T47D (cell line): ENCODE results near the gene LHFPL2.
"Not testable (repeated sequence)": the region's sequence is repeated elsewhere in the genome, so short reads cannot be mapped to it uniquely, and the experiment has no call there.

ENCODE experiments used
- DNase-seq, 2 experiments: peaks; one replicate each; pipeline versions ENCODE4 v3.0.0 to v3.0.0-alpha.2; 2011 to 2012; ENCODE audit warnings: low read depth in 1 of 2, low spot score in 1 of 2
- JUND ChIP-seq: IDR thresholded peaks from 2 replicates; pipeline ENCODE4 v1.6.1; 2012; ENCODE audit warnings: low read depth
- in situ Hi-C: cut with HindIII; loops from 2 replicates; pipeline ENCODE4 v1.10.0; 2016; ENCODE audit warnings: low sequenced_read_pairs, low pct_unique_long_range_greater_than_20kb

Gene LHFPL2

DNA sequence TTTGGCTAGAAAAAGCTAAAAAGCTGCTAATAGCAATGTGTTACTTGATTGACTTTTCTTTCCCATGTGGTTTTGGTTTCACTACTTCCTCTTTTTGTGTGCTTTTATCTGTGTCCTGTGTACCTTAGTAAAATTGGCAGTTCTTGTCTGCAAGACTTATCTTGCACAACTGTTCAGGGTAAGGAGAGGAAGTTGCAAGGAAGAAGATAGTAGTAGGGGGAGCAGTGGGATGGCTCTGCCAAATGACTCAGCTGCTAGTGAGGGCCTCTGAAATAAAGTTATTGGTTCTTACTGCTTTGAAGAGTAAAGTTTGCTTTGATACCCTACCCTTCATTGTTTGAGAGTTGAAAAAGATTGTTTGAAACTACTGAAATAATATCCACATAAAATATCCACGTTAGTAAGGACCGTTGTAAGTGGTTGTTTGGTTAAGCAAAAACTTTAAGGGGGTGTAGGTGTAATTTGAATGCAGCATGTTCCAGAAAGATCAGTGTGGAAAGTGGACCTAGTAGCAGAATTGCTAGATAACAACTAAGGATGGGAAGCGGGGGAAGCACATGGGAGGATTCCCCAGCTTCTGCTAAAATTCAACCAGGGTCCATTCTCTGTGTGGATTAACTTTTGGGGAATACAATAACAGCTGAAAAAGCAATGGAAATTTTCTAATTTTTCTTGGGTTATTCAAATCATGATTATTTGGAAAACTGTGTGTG lies 164.6 kb downstream of the LHFPL2 start:
- no peak for TF ChIP-seq JUND
- DNase-seq = no peak
- in situ Hi-C loops = no loop called here

DNA sequence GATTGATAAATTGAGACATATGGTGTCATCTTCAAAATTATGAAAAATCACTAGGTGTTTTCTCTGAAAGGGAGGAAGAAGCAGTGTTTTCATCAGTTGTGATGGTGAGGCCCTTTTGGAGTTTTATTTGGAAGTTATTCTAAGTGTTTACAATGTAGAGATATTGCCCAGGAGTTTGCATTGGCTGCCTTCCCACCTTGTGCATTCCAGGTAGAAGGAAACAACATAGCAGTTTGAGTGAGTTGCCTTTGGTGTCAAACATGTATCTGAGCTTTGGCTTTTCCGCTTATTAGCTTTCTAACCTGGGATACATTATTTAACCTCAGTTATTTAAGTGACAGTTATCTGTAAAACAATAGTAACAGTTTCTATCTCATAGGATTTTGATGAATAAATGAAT lies 165.6 kb downstream of the LHFPL2 start:
- no peak for TF ChIP-seq JUND
- in situ Hi-C loops = no loop called here
- DNase-seq = peak; percentile 28 to 49

DNA sequence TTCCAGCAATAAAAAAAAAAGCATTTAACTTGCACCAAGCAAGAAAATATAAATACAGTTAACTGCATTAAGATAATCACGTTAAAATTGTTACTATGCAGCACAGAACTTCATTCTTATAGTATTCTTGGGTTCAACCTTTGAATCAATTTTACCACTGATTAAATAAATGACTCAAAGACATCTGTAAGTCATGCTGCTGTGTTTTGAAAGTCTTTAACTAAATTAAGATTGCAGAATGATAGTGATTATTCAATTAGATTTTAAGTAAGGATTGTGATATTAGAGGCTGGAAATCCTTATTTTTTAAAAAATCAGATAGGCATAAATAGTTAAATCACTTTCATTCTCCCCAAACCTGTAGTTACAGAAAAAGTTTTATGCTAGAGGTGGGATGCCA lies 171.8 kb downstream of the LHFPL2 start:
- no peak for DNase-seq
- in situ Hi-C loops = no loop called here
- TF ChIP-seq JUND = no peak

DNA sequence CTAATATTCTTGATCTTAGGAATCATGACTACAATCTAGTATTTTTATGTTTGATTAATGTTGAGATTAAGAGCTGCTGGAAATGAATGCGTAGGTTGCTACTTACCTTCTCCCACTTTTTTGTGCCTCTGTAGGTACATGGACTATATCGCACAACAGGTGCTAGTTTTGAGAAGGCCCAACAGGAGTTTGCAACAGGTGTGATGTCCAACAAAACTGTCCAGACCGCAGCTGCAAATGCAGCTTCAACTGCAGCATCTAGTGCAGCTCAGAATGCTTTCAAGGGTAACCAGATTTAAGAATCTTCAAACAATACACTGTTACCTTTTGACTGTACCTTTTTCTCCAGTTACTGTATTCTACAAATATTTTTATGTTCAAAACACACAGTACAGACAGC lies 173.2 kb downstream of the LHFPL2 start:
- no peak for TF ChIP-seq JUND
- in situ Hi-C loops = no loop called here
- no peak for DNase-seq

DNA sequence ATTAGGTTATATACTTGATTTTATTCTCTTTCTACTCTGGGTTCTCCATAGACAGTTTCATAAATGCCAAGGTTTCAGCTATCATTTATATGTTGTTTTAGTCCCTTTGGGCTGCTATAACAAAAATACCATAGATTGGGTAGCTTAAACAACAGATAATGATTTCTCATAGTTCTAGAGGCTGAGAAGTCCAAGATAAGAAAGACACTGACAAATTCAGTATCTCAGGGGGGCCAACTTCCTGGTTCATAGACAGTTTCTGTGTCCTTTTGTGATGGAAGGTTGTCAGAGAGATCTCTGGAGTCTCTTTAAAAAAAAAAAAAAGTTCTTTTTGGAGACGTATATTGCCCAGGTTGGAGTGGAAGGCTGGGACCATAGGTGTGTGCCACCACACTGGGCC lies 174.8 kb downstream of the LHFPL2 start:
- DNase-seq = no peak
- TF ChIP-seq JUND = no peak
- in situ Hi-C loops = no loop called here

DNA sequence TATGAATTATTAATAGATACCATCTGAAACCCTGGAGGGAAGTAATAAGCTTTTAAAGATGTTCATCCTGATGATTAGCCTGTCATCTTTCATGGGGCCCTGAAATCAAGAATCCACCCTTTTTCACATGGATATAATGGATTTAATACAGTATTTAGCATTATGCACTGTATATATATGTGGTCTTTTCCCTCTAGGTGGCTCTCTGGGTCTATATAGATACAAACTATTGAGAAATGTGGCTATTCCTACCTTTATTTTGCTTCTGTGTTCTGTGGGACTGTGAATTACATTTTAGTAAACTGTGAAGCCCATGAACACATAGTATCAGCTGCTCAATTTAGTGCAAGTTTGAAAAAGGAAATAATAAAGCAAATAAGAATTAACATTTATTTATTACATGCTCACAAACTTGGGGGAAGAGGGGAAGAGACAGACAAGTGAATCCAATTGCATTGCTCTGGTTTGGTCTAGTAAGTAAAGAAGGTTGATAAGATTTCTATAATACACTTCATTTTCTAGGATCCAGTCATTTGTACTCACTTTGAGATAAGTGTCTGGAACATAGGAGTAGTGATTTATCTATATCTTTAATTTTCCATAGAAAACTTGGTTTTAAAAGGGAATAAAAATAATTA lies 176.0 kb downstream of the LHFPL2 start:
- TF ChIP-seq JUND = no peak
- DNase-seq = no peak
- in situ Hi-C loops = no loop called here

DNA sequence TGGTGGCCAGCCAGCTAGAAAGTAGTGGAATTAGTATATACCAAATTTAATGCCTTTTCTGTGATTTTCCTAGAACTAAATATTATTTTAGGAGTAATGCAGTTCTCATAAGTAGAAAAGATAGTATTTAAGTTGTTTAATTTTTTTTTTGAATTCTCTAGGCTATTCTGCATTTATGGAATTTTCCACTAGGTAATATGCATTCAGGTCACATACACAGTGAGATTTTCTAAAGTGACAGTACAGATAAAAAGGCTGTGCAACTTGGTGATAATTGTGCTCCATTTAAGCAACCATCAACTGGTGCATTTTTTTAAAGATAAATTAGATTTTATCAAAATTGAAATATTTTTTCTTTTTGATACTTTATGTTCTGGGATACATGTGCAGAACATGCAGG lies 176.7 kb downstream of the LHFPL2 start:
- TF ChIP-seq JUND = no peak
- no peak for DNase-seq
- in situ Hi-C loops = no loop called here

DNA sequence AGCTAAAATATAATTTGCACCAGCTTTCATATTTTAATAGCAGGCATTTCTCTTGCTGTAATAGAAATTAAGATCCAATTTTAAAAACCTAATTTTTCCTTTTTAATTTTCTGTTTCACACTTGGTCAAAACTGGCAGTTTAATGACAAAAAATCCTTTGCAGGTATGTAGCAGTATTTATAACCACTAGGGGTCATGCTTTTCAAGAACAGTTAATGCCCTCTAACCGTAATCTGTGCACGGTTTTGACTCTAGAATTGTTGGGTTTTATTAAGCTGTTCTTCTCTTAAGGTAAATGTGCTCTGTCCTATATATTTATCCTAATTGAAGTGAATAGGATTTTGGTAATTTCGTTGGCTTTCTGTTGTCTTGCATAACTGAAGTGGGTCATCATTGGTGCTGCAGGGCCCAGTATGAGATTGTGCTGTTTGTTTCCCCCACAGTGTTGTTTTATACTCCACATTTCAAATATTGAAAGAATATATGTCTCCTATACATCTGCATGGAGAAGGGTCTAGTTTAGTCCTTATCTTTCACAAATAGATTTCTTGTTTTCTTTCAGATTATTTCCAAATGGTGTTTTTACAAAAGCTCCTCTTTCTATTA lies 180.7 kb downstream of the LHFPL2 start:
- DNase-seq = peak; percentile 18 to 40
- in situ Hi-C loops = no loop called here
- no peak for TF ChIP-seq JUND

DNA sequence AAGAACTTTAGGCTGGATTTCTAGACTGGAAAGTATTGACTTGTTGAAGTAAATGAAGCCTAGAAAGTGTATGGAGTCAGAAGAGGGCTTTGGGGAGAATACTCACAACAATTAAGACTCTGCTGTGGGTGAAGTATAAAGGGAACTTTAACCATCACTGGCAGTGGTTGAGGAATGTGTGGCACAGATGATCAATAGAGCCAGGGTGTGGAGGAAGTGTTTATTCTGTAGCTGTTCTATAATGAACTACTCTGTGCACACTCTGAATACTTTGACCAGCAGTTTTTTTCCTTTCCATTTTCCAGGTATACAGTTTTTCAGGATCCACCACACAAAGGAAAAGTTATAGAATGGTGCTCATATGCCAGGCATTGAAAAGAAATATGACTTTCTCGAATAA lies 181.4 kb downstream of the LHFPL2 start:
- no peak for DNase-seq
- TF ChIP-seq JUND = no peak
- in situ Hi-C loops = no loop called here

DNA sequence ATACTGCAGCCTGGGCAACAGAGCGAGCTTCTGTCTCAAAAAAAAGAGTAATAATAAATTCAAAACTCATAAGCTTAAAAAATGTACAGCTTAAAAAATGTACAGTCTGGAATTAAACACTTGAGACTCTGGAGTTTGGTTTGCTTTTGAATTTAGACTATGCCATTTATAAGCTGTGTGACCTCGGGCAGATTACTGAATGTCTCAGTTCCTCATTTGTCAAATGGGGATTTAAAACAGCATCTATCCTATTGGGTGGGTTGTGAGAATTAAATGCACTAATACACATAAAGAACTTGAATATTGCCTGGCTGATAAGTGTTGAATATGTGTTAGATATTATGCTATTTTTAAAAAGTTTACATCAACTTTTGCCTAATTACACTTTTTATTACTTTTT lies 189.7 kb downstream of the LHFPL2 start:
- in situ Hi-C loops = no loop called here
- no peak for TF ChIP-seq JUND
- DNase-seq = no peak

DNA sequence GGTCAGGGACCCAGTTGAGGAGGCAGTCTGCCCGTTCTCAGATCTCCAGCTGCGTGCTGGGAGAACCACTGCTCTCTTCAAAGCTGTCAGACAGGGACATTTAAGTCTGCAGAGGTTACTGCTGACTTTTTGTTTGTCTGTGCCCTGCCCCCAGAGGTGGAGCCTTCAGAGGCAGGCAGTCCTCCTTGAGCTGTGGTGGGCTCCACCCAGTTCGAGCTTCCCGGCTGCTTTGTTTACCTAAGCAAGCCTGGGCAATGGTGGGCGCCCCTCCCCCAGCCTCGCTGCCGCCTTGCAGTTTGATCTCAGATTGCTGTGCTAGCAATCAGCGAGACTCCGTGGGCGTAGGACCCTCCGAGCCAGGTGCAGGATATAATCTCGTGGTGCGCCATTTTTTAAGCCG lies 191.1 kb downstream of the LHFPL2 start:
- DNase-seq, in situ Hi-C loops: not testable (repeated sequence)

DNA sequence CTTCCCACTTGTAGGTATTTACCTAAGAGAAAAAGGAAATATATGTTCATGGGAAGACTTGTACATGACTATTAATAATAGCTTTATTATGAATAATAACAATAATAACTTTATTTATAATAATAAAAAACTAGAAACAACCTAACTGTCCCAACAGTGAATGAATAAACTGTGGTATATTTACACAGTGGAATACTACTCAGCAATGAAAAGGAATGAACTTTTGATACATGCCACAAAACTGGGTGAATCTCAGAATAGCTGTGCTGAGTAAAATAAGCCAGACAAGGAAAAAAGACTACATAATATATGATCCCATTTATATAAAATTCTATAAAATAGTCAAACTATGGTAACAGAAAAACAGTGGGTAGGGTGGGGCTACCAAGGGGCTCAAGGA lies 199.5 kb downstream of the LHFPL2 start:
- no peak for DNase-seq
- TF ChIP-seq JUND = no peak
- in situ Hi-C loops = no loop called here

DNA sequence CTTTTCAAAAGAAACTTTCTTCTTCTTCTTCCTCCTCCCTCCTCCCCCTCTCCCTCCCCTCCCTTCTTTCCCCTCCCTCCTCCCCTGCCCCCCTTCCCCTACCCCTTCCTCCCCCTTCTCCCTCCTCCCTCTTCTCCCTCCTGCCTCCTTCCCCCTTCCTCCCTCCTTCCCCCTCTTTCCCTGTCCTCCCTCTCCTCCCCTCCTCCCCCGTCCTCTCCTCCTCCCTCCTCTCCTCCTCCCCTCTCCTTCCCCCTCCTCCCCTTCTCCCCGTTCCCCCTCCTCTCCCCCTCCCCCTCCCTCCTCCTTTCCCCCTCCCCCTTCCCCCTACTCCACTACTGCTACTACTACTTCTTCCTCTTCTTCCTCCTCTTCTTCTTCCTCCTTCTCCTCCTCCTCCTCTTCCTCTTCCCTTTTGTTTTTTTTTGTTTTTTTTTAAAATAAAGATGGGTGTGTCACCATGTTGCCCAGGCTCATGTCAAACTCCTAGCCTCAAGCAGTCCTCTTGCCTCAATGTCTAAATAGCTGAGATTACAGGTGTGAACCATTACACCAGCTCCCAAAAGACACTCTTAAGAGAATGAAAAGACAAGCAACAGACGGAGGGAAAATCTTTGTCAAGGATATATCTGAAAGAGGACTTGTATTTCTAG lies 200.7 kb downstream of the LHFPL2 start:
- TF ChIP-seq JUND = no peak
- in situ Hi-C loops = no loop called here
- DNase-seq = no peak
